ENCODE results near the gene TMEM45B. TPM values are rescaled to one million over a fixed set of nuclear protein-coding genes. Genes with fewer than 3 reads are reported as not detected.

Gene TMEM45B
- total and polyA plus RNA-seq, 2 of the 13 experiments (the other 11 are each of a cell fraction or from before 2014, with no cell fraction given), result 29.1 to 181 TPM

DNA sequence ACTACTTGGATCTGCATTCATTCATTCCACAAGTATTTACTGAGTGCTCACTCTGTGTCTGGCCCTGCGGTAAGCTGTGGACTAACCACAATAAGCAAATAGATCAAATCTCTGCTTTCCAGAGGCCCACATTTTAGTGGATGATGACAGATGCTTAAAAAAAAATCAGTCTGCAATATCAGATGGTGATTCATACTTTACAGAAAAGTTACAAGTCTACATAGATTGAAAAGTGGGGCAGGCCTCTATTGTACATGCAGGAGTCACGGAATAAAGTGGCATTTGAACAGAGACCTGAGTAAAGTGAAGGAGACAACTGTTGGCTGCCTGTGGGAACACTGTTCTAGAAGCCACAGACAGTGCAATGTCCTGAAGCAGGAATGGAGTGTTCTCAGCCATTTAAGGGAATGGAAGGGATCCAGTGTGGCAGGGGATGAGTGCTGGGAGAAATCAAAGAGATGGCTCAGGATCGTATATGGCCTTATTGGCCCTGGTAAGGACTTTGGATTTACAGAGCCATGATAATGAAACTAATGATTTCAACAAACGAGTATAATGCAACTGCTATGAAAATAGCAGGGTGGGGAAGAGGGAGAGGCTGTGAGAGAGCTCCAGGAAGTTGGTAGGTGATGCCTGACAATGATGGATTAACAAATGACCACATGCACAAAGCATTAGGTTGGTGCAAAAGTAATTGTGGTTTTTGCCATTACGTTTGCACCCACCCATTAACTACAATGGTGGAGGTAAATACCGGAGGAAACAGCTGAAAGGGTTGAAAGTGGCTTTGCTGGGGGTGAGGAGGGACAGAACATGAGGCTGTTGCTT is 31.1 kb downstream of the TMEM45B start (continued):
- TF ChIP-seq, protein P1, sequence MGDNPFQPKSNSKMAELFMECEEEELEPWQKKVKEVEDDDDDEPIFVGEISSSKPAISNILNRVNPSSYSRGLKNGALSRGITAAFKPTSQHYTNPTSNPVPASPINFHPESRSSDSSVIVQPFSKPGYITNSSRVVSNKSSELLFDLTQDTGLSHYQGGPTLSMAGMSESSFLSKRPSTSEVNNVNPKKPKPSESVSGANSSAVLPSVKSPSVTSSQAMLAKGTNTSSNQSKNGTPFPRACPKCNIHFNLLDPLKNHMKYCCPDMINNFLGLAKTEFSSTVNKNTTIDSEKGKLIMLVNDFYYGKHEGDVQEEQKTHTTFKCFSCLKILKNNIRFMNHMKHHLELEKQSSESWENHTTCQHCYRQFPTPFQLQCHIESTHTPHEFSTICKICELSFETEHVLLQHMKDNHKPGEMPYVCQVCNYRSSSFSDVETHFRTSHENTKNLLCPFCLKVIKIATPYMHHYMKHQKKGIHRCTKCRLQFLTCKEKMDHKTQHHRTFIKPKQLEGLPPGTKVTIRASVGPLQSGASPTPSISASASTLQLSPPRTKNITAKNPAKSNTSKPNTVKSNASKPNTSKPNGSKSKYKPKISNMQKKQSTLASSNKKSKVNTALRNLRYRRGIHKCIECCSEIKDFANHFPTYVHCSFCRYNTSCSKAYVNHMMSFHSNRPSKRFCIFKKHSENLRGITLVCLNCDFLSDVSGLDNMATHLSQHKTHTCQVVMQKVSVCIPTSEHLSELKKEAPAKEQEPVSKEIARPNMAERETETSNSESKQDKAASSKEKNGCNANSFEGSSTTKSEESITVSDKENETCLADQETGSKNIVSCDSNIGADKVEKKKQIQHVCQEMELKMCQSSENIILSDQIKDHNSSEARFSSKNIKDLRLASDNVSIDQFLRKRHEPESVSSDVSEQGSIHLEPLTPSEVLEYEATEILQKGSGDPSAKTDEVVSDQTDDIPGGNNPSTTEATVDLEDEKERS (CRISPR knock-in tag; IDR thresholded peaks at IDR 0.05), result no peak
- no peak for TF ChIP-seq JARID2 (CRISPR knock-in tag; IDR thresholded peaks at IDR 0.05; ENCODE audit: insufficient replicate concordance)
- no peak for TF ChIP-seq ZNF329 (CRISPR knock-in tag; IDR thresholded peaks at IDR 0.05; ENCODE audit: low read depth)
- TF ChIP-seq, protein P2, sequence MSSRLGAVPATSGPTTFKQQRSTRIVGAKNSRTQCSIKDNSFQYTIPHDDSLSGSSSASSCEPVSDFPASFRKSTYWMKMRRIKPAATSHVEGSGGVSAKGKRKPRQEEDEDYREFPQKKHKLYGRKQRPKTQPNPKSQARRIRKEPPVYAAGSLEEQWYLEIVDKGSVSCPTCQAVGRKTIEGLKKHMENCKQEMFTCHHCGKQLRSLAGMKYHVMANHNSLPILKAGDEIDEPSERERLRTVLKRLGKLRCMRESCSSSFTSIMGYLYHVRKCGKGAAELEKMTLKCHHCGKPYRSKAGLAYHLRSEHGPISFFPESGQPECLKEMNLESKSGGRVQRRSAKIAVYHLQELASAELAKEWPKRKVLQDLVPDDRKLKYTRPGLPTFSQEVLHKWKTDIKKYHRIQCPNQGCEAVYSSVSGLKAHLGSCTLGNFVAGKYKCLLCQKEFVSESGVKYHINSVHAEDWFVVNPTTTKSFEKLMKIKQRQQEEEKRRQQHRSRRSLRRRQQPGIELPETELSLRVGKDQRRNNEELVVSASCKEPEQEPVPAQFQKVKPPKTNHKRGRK (CRISPR knock-in tag; IDR thresholded peaks at IDR 0.05), result no peak
- no peak for TF ChIP-seq ZBTB42 (CRISPR knock-in tag; IDR thresholded peaks at IDR 0.05)
- TF ChIP-seq NFKB2 (CRISPR knock-in tag; IDR thresholded peaks at IDR 0.05; ENCODE audit: borderline replicate concordance), result no peak
- TF ChIP-seq, protein P3, sequence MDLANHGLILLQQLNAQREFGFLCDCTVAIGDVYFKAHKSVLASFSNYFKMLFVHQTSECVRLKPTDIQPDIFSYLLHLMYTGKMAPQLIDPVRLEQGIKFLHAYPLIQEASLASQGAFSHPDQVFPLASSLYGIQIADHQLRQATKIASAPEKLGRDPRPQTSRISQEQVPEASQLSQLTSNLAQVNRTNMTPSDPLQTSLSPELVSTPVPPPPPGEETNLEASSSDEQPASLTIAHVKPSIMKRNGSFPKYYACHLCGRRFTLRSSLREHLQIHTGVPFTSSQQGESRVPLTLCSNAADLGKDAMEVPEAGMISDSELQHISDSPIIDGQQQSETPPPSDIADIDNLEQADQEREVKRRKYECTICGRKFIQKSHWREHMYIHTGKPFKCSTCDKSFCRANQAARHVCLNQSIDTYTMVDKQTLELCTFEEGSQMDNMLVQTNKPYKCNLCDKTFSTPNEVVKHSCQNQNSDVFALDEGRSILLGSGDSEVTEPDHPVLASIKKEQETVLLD (CRISPR knock-in tag; IDR thresholded peaks at IDR 0.05; ENCODE audit: low read depth), result no peak
- TF ChIP-seq ZNF709 (CRISPR knock-in tag; IDR thresholded peaks at IDR 0.05), result 0 out of 2 replicates have a peak, but pooled peaks have one; percentile 22
- TF ChIP-seq NFATC3 (CRISPR knock-in tag; IDR thresholded peaks at IDR 0.05), result no peak
- no peak for TF ChIP-seq NONO (IDR thresholded peaks at IDR 0.05)
- no peak for TF ChIP-seq NONO (CRISPR knock-in tag; conservative IDR thresholded peaks at IDR 0.05)
- TF ChIP-seq HES4 (CRISPR knock-in tag; IDR thresholded peaks at IDR 0.05; ENCODE audit: borderline replicate concordance), result no peak
- no peak for TF ChIP-seq ZSCAN12 (CRISPR knock-in tag; IDR thresholded peaks at IDR 0.05)
- no peak for TF ChIP-seq MIER2 (CRISPR knock-in tag; IDR thresholded peaks at IDR 0.05)
- TF ChIP-seq, protein P4, sequence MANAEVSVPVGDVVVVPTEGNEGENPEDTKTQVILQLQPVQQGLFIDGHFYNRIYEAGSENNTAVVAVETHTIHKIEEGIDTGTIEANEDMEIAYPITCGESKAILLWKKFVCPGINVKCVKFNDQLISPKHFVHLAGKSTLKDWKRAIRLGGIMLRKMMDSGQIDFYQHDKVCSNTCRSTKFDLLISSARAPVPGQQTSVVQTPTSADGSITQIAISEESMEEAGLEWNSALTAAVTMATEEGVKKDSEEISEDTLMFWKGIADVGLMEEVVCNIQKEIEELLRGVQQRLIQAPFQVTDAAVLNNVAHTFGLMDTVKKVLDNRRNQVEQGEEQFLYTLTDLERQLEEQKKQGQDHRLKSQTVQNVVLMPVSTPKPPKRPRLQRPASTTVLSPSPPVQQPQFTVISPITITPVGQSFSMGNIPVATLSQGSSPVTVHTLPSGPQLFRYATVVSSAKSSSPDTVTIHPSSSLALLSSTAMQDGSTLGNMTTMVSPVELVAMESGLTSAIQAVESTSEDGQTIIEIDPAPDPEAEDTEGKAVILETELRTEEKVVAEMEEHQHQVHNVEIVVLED (CRISPR knock-in tag; IDR thresholded peaks at IDR 0.05; ENCODE audit: borderline replicate concordance), result no peak
- no peak for TF ChIP-seq MED13 (CRISPR knock-in tag; IDR thresholded peaks at IDR 0.05)
- TF ChIP-seq ZFY (CRISPR knock-in tag; IDR thresholded peaks at IDR 0.05), result no peak
- TF ChIP-seq ZFP90 (CRISPR knock-in tag; IDR thresholded peaks at IDR 0.05; ENCODE audit: borderline replicate concordance), result 0 out of 2 replicates have a peak, but pooled peaks have one; percentile 38
